GM19240 (cell line): ENCODE measurements around the gene DLGAP3.

Source experiments
- DNase-seq: peaks from one replicate; pipeline ENCODE4 v3.0.0; 2011; ENCODE audit warnings: low spot score; ENCODE audit not compliant: insufficient read length

The DLGAP3 gene

GRCh38 chr1:34867415-34867814 is 62.0 kb downstream of the DLGAP3 start:
- no peak for DNase-seq

- no peak for DNase-seq
Measured at GRCh38 chr1:34866762-34867109, 62.7 kb downstream of the DLGAP3 start.

- DNase-seq: peak; percentile 87
Measured at GRCh38 chr1:34865981-34866761, 63.3 kb downstream of the DLGAP3 start.

- no peak for DNase-seq
Measured at GRCh38 chr1:34865573-34865972, 63.9 kb downstream of the DLGAP3 start.

GRCh38 chr1:34864759-34865158 is 64.7 kb downstream of the DLGAP3 start:
- DNase-seq: no peak

GRCh38 chr1:34863501-34863900 is 65.9 kb downstream of the DLGAP3 start:
- no peak for DNase-seq

DNA sequence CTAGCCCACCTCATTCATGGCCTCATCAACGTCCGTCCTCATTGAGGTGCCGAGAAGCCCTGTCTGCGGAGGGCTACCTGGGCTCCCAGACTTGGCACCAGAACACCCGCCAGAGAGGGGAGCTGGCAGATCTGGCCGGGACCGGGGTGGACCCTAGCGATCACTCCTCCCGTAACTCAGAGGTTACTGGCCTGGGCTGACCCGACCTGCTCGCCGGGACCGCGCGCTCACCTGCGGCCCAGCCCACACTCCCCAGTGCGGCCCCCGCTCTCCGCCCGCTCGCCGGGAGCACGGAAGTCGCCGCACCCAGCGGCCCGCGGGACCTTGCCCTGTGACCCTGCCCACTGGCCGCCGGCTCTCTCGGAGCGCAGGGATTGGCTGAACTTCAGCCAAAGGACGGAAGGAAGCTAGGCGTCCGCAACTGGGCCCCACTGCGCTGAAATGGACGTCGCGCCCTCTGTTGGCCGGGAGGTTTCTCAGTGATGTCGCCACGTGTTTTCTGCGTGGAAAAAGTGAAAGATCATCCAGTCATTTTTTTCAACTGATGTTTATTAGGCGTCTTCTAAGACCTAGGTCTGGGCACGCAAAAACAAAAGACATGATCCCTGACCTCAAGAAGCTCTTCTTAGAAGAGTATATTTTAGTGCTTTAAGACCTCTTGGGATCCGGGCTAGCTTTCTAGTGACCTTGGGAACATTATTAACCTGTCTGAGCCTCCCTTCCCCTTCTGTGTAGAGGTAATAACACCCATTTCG is 69.8 kb downstream of the DLGAP3 start, which contains the start of gene SMIM12:
Gene SMIM12, minus strand, starts transcription at position 304 of the 755 bp plus-strand sequence. CDS start 3,772 bp downstream, outside the sequence.
- DNase-seq: peak; percentile 95

- no peak for DNase-seq
Measured at GRCh38 chr1:34858901-34859445, 70.5 kb downstream of the DLGAP3 start.

DNA sequence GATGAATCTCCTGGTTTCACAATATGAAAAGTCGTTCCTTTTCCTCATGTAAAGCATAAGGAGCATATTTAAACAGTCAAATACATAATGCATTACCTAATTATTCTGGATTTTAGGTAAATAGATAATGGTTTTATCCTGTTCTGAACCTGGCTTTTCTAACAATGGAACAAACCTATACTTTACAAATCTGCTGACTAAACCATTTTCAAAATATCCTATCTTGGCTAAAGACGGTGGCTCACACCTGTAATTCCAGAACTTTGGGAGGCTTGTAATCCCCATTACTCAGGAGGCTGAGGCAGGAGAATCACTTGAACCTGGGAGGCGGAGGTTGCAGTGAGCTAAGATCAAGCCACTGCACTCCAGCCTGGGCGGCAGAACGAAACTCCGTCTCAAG is 72.8 kb downstream of the DLGAP3 start:
- DNase-seq: no peak

DNA sequence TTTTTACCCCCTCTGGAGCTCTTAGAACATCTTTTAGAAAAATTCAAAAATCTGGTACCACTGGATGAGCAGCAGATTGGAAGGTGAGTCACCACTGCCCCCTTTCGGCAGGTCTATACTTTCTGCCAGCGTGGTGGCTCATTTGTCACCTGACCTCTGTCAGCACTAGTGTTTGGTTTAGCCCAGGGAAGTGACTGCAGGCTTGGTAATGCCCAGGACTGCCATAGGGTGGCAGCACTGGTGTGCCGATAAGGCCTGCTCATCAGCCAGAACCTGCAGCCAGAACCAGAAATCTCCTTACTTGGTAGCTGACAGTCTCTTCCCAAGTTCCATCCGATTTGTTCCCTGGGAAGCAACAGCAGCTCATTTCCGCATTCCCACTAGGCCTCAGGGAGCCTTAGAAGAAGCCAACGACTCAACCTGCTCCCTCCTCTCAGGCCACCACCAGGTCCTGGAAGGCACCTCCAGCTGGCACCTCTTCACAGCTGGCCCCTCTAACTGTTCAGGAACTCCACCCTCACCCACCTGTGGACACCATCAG is 76.7 kb downstream of the DLGAP3 start:
- DNase-seq: peak; percentile 95

DNA sequence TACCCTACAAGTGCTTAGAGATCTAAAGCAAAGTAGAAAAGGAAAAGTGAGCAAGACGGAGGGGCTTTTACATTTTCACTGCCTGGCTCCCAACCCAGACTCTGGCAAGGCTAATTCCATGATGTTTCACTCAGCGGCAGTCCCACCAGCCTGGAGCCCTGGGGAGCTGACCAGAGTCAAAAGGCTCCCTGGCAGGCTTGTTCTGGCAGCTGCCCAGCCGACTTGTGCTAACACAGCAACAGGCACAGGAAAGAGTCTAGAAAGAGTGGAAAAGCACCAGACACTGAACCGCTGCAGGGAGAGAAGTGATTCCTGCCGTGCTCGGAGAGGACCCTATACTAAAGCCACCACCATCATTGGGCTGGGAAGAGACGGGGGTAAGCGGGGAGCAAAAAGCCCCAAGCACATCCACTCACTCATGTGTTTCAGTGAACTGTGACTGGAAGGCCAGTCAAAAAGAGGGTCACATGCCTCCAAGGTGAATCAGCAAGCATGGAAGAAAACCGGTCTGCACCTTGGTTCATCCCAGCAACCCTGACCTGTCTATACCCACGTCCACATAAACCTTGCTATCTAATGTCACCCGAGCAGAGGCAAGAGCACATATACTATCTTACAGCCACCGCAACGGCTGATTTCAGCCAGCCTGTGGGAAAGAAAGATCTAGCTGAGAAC is 77.9 kb downstream of the DLGAP3 start:
- DNase-seq: no peak

DNA sequence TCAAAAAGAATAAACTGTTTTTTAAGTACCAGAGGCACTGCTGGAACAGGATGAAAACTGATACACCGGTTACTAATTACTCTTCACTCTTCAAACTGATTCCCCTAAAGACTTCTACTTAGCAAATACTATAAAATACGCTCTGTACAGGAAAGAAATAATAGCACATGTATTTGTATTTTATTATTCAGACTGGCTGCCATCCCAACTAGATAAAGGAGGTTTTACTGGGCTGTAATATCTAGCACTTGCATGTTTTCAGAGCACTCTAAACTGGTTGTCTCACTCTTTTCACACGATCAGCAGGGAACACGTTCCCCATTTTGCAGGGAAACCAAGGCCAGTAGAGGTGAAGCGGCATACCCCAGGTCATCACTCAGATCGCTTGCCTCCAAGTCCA is 79.1 kb downstream of the DLGAP3 start:
- DNase-seq: no peak

- no peak for DNase-seq
Measured at GRCh38 chr1:34847094-34847493, 82.4 kb downstream of the DLGAP3 start.

DNA sequence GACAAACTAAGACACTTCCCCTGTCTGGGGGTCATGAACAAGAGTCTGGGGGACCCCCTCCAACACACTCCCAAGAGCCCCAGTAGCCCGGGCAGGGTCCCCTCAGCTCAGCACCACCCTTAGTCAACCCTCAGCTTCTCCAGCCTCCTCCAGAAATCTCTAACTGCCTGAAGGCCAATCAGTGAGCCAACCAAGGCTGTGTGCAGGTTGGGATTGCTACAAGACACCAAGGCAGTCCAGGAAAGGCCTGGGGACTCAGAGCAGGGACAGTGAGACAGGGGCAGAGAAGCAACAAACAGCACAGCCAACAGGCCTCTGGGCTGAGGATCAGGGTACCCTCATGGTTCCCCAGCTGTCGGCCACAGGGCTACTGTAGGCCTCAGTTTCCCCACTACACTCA is 83.2 kb downstream of the DLGAP3 start:
- no peak for DNase-seq

DNA sequence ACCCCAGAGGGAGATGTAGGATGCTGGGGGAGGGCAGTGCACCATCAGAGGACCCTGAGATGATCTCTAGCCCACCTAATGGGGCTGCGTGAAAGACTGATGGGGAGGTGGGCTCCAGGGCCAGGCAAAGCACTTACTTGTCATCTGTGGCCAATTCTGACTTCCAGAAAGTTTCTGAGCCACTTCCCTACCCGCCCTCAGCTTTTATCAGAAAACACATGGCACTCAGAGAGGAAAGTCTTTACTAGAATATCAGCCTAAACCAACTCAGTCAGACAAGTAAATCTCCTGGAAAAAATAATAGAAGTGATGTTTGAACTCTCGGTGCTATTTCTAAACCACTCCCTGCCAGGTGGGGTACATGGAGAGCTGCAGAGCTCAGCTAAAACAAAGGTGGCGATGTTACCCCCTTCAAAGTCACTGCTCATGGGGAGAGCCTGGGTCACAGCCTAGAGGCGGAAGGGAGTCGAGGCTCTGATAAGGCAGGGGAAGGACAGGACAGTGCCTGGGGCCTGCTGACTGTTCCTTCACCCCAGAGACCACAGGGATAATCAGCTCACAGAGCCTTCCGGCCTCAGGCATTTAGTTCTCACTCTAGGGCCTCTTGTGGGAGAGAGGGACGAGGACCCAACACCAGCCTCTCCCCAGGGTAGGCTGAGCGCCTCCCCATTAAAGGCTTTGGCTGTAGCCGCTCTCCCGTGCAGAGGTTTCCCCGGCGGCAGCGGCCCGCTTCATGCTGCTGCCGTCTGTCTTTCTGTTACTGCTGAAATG is 84.1 kb downstream of the DLGAP3 start:
- DNase-seq: no peak

- no peak for DNase-seq
Measured at GRCh38 chr1:34844252-34844634, 85.2 kb downstream of the DLGAP3 start.

DNA sequence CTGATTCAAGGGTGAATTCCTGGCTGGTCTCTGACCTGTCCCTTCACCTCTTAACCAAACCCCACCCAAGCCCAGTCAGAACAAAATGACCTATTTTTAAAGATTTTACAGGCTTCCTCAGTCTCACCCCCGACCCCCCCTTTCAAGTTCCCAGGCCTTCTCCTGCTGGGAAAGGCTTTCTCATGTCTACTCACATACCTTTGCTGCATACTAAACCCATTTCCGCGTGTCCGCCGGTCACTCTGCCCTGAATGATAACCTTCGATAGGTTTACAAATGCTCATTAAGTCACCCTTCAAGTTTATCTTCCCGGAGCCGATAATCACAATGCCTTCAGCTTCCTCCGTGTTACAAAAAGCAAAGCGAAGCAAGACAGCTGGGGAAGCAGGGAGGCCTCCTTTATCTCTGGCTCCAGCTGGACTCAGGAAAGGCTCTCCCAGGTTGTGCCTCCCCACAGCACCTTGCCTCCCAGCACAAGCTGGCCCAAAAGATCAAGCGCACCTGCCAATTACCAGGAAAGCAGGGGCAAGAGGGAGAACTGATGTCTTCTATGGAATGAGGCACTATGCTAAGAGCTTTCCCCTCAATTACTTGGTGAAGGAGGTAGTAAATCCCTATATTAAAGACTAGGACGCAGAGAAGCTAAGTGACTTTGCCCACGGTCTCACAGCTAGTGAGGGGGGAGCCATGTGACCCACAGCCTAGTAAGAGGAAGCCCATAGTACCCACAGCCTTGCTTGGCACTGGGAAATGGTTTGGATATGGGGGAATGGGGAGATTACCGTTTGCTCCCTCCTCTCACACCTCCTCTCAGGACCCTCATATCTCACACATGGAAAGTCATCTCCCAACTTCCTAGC is 85.8 kb downstream of the DLGAP3 start:
- no peak for DNase-seq

DNA sequence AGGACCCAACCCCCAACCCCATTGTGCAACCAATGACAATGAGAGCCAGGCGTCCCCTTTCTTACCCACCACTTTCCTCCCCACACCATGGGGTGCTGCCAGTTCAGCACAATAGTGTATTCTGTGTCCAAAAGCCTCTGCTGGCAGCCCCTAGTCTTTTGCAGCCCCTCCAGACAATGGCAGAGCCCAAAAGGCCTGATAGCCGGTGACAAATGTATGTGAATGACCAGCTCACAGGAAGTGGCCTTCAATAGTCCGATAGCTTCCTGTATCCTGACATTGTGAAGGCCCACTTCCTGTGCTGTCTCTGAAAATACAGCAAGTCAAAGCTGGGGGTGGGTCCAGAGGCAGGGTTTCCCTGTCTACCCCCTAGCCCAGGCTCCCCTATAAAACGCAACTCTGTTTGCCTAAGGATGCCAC is 86.5 kb downstream of the DLGAP3 start:
- no peak for DNase-seq

GRCh38 chr1:34842073-34842472 is 87.4 kb downstream of the DLGAP3 start:
- DNase-seq: no peak

- DNase-seq: no peak
Measured at GRCh38 chr1:34840426-34840825, 89.0 kb downstream of the DLGAP3 start.
